Measurements from ENCODE around the gene CMTM1.

- TF ChIP-seq, protein P1, sequence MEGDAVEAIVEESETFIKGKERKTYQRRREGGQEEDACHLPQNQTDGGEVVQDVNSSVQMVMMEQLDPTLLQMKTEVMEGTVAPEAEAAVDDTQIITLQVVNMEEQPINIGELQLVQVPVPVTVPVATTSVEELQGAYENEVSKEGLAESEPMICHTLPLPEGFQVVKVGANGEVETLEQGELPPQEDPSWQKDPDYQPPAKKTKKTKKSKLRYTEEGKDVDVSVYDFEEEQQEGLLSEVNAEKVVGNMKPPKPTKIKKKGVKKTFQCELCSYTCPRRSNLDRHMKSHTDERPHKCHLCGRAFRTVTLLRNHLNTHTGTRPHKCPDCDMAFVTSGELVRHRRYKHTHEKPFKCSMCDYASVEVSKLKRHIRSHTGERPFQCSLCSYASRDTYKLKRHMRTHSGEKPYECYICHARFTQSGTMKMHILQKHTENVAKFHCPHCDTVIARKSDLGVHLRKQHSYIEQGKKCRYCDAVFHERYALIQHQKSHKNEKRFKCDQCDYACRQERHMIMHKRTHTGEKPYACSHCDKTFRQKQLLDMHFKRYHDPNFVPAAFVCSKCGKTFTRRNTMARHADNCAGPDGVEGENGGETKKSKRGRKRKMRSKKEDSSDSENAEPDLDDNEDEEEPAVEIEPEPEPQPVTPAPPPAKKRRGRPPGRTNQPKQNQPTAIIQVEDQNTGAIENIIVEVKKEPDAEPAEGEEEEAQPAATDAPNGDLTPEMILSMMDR (IDR thresholded peaks at IDR 0.05; ENCODE audit: low read length), result no peak
- no peak for TF ChIP-seq EZH2 (optimal IDR thresholded peaks at IDR 0.05; ENCODE audit: low read depth, low read length)
Observed at GRCh38 chr16:66581246-66581952, 15.2 kb downstream of the CMTM1 start.
